ENCODE data around the gene FSTL3.

- TF ChIP-seq, protein P1, sequence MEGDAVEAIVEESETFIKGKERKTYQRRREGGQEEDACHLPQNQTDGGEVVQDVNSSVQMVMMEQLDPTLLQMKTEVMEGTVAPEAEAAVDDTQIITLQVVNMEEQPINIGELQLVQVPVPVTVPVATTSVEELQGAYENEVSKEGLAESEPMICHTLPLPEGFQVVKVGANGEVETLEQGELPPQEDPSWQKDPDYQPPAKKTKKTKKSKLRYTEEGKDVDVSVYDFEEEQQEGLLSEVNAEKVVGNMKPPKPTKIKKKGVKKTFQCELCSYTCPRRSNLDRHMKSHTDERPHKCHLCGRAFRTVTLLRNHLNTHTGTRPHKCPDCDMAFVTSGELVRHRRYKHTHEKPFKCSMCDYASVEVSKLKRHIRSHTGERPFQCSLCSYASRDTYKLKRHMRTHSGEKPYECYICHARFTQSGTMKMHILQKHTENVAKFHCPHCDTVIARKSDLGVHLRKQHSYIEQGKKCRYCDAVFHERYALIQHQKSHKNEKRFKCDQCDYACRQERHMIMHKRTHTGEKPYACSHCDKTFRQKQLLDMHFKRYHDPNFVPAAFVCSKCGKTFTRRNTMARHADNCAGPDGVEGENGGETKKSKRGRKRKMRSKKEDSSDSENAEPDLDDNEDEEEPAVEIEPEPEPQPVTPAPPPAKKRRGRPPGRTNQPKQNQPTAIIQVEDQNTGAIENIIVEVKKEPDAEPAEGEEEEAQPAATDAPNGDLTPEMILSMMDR (IDR thresholded peaks at IDR 0.05) = no peak
- no peak for TF ChIP-seq POLR2A (IDR thresholded peaks at IDR 0.05)
These were observed 34.5 kb upstream of the FSTL3 start for GRCh38 chr19:641702-642101.
